Activated CD4-positive, alpha-beta memory T cell treated with anti-CD3 and anti-CD28 coated beads for 36 hours (primary cell): ENCODE data around the gene SPATA9. TPM values are rescaled to one million over a fixed set of nuclear protein-coding genes. Genes with fewer than 3 reads are reported as not detected.
A peak's percentile ranks its signal among the peaks of the same experiment; 100 is the strongest.

Source experiments
- CTCF ChIA-PET: fragments of 350-600 bp; sonication (Branson Sonifier 250); formaldehyde crosslinking; loops from one replicate; lab custom pipeline; 2021; ENCODE audit warnings: antibody characterized with exemption, inconsistent platforms; lab: Charles Lee
- POLR2A ChIA-PET: fragments of 350-600 bp; sonication (Branson Sonifier 250); formaldehyde crosslinking; loops from one replicate; lab custom pipeline; 2021; ENCODE audit warnings: antibody characterized with exemption; lab: Charles Lee
- DNase-seq: peaks from one replicate; pipeline ENCODE4 v3.0.0-alpha.2; 2020
- H3K27ac Mint-ChIP-seq: one replicate; pipeline ENCODE4 v1.8.0; 2021; ENCODE audit warnings: mixed read lengths
- H3K27me3 Mint-ChIP-seq: one replicate; pipeline ENCODE4 v1.8.0; 2021; ENCODE audit warnings: mixed read lengths
- H3K36me3 Mint-ChIP-seq: one replicate; pipeline ENCODE4 v1.8.0; 2021; ENCODE audit warnings: mixed read lengths
- H3K4me1 Mint-ChIP-seq: one replicate; pipeline ENCODE4 v1.8.0; 2021; ENCODE audit warnings: low read depth, mixed read lengths
- H3K4me3 Mint-ChIP-seq: one replicate; pipeline ENCODE4 v1.8.0; 2021; ENCODE audit warnings: mild to moderate bottlenecking, mixed read lengths
- H3K9me3 Mint-ChIP-seq: one replicate; pipeline ENCODE4 v1.8.0; 2021; ENCODE audit warnings: mixed read lengths
- intact Hi-C: fragments of 100-400 bp; cut with micrococcal nuclease; formaldehyde crosslinking; loops from one replicate; pipeline ENCODE4 v1.15.1; 2023
- total RNA-seq, 2 experiments: library from RNA; stranded (reverse); gene quantifications; one replicate each; pipeline ENCODE4 v1.2.3, GENCODE V29; 2021

SPATA9 gene
- total RNA-seq, 2 experiments from 2014 or later, result not detected

- H3K36me3 Mint-ChIP-seq, result peaks cover 4% of the 10 kb centered on the region
- H3K27me3 Mint-ChIP-seq, result no peaks in the 10 kb centered on the region
- intact Hi-C loops, result loop anchor here (1.0 to 5.0 kb wide), 5 partner anchors 10 to 1030 kb away; partner anchors contain the start of genes ARSK, CAST and RFESD
- CTCF ChIA-PET, result interaction anchor here (0.9 to 1.9 kb wide), 4 partner anchors 10 to 149 kb away, joined by 3 to 16 read pairs (median 4); no protein-coding TSS in a partner anchor
- peaks cover 6% of the 10 kb centered on the region for H3K9me3 Mint-ChIP-seq
- peaks cover 22% of the 10 kb centered on the region for H3K4me1 Mint-ChIP-seq
- POLR2A ChIA-PET, result interaction anchor here (1.0 to 2.5 kb wide), 5 partner anchors 9 to 77 kb away, joined by 3 to 16 read pairs (median 6); partner anchors contain the start of genes ARSK, GPR150, RFESD and SKIC3
- peak overlapping the region; percentile 91 for H3K27ac Mint-ChIP-seq
- peak; percentile 86 for DNase-seq
- peak overlapping the region; percentile 51 for H3K4me3 Mint-ChIP-seq
Measured at GRCh38 chr5:95631991-95632675, 50.7 kb downstream of the SPATA9 start.

- peaks cover 22% of the 10 kb centered on the region for H3K4me1 Mint-ChIP-seq
- H3K36me3 Mint-ChIP-seq, result peaks cover 4% of the 10 kb centered on the region
- H3K4me3 Mint-ChIP-seq, result peak overlapping the region; percentile 51
- H3K27ac Mint-ChIP-seq, result peak overlapping the region; percentile 91
- no peaks in the 10 kb centered on the region for H3K27me3 Mint-ChIP-seq
- H3K9me3 Mint-ChIP-seq, result peaks cover 6% of the 10 kb centered on the region
- CTCF ChIA-PET, result interaction anchor here (0.9 to 1.9 kb wide), 4 partner anchors 9 to 150 kb away, joined by 5 to 16 read pairs (median 5); no protein-coding TSS in a partner anchor
- intact Hi-C loops, result loop anchor here (5.0 kb wide), 1 partner anchor 1031 kb away; the partner anchor contains the start of gene CAST
- POLR2A ChIA-PET, result interaction anchor here (1.0 to 2.5 kb wide), 5 partner anchors 9 to 76 kb away, joined by 3 to 16 read pairs (median 6); partner anchors contain the start of genes ARSK, GPR150, RFESD and SKIC3
- no peak for DNase-seq
Measured at GRCh38 chr5:95631255-95631958, 51.4 kb downstream of the SPATA9 start.

GRCh38 chr5:95630394-95630917, 52.3 kb downstream of the SPATA9 start:
- H3K36me3 Mint-ChIP-seq, result peaks cover 4% of the 10 kb centered on the region
- no peaks in the 10 kb centered on the region for H3K27me3 Mint-ChIP-seq
- no peak for DNase-seq
- intact Hi-C loops, result loop anchor here (5.0 kb wide), 1 partner anchor 1032 kb away; the partner anchor contains the start of gene CAST
- POLR2A ChIA-PET, result interaction anchor here (1.9 to 2.5 kb wide), 2 partner anchors 10 to 17 kb away, joined by 6 to 16 read pairs; partner anchors contain the start of genes GPR150 and RFESD
- H3K4me3 Mint-ChIP-seq, result no peak overlapping the region
- H3K9me3 Mint-ChIP-seq, result peaks cover 6% of the 10 kb centered on the region
- peaks cover 22% of the 10 kb centered on the region for H3K4me1 Mint-ChIP-seq
- CTCF ChIA-PET, result interaction anchor here (1.3 to 1.5 kb wide), 2 partner anchors 14 to 151 kb away, joined by 5 read pairs; no protein-coding TSS in a partner anchor
- H3K27ac Mint-ChIP-seq, result no peak overlapping the region

GRCh38 chr5:95628933-95629332, 53.9 kb downstream of the SPATA9 start:
- H3K27me3 Mint-ChIP-seq, result no peaks in the 10 kb centered on the region
- H3K36me3 Mint-ChIP-seq, result peaks cover 4% of the 10 kb centered on the region
- no peak overlapping the region for H3K4me3 Mint-ChIP-seq
- H3K4me1 Mint-ChIP-seq, result peaks cover 24% of the 10 kb centered on the region
- no peak overlapping the region for H3K27ac Mint-ChIP-seq
- CTCF ChIA-PET, result interaction anchor here (1.1 kb wide), 1 partner anchor 36 kb away, joined by 3 read pairs; no protein-coding TSS in a partner anchor
- POLR2A ChIA-PET, result no interaction called here
- intact Hi-C loops, result loop anchor here (10.0 kb wide), 1 partner anchor 344 kb away; the partner anchor contains the start of gene MCTP1
- peaks cover 6% of the 10 kb centered on the region for H3K9me3 Mint-ChIP-seq
- no peak for DNase-seq

GRCh38 chr5:95627971-95628810, 54.6 kb downstream of the SPATA9 start:
- H3K9me3 Mint-ChIP-seq, result peaks cover 6% of the 10 kb centered on the region
- POLR2A ChIA-PET, result no interaction called here

GRCh38 chr5:95626701-95627100, 56.1 kb downstream of the SPATA9 start:
- Mint-ChIP-seq H3K4me1 (peaks cover 28% of the 10 kb centered on the region), H3K36me3 (no peaks in the 10 kb centered on the region), H3K27me3 (no peaks in the 10 kb centered on the region), H3K4me3 (no peak overlapping the region), H3K27ac (no peak overlapping the region), H3K9me3 (no peaks in the 10 kb centered on the region)
- ChIA-PET POLR2A (no interaction called here), CTCF (no interaction called here)
- no peak for DNase-seq
- intact Hi-C loops, result loop anchor here (10.0 kb wide), 1 partner anchor 342 kb away; the partner anchor contains the start of gene MCTP1

More at GRCh38 chr5:95627971-95628810, 54.6 kb downstream of the SPATA9 start:
- H3K4me1 Mint-ChIP-seq, result peaks cover 24% of the 10 kb centered on the region
- CTCF ChIA-PET, result interaction anchor here (1.1 kb wide), 1 partner anchor 37 kb away, joined by 3 read pairs; no protein-coding TSS in a partner anchor
- no peak overlapping the region for H3K27ac Mint-ChIP-seq
- no peak for DNase-seq
- intact Hi-C loops, result loop anchor here (10.0 kb wide), 1 partner anchor 343 kb away; the partner anchor contains the start of gene MCTP1
- no peaks in the 10 kb centered on the region for H3K27me3 Mint-ChIP-seq
- H3K4me3 Mint-ChIP-seq, result no peak overlapping the region
- H3K36me3 Mint-ChIP-seq, result peaks cover 4% of the 10 kb centered on the region

GRCh38 chr5:95624368-95624767, 58.4 kb downstream of the SPATA9 start:
- POLR2A ChIA-PET, result interaction anchor here (2.4 kb wide), 1 partner anchor 23 kb away, joined by 7 read pairs; the partner anchor contains the start of gene RFESD
- H3K27me3 Mint-ChIP-seq, result no peaks in the 10 kb centered on the region
- no peaks in the 10 kb centered on the region for H3K36me3 Mint-ChIP-seq
- no peaks in the 10 kb centered on the region for H3K9me3 Mint-ChIP-seq
- no peak overlapping the region for H3K27ac Mint-ChIP-seq
- DNase-seq, result no peak
- H3K4me1 Mint-ChIP-seq, result peaks cover 30% of the 10 kb centered on the region
- CTCF ChIA-PET, result interaction anchor here (2.0 kb wide), 1 partner anchor 23 kb away, joined by 7 read pairs; the partner anchor contains the start of gene RFESD
- H3K4me3 Mint-ChIP-seq, result no peak overlapping the region
- intact Hi-C loops, result loop anchor here (5.0 to 10.0 kb wide), 2 partner anchors 338 to 340 kb away; partner anchors contain the start of genes ELL2 and MCTP1

GRCh38 chr5:95623706-95624105, 59.1 kb downstream of the SPATA9 start:
- Mint-ChIP-seq H3K9me3 (no peaks in the 10 kb centered on the region), H3K4me1 (peaks cover 36% of the 10 kb centered on the region), H3K27ac (no peak overlapping the region), H3K4me3 (no peak overlapping the region), H3K36me3 (no peaks in the 10 kb centered on the region), H3K27me3 (no peaks in the 10 kb centered on the region)
- POLR2A ChIA-PET, result interaction anchor here (1.8 to 2.4 kb wide), 2 partner anchors 8 to 23 kb away, joined by 7 to 9 read pairs; partner anchors contain the start of gene RFESD
- CTCF ChIA-PET, result interaction anchor here (1.7 to 2.1 kb wide), 4 partner anchors 8 to 80 kb away, joined by 3 to 16 read pairs (median 6); partner anchors contain the start of genes ARSK, RFESD and SKIC3
- intact Hi-C loops, result loop anchor here (5.0 to 10.0 kb wide), 2 partner anchors 339 kb away; partner anchors contain the start of genes ELL2 and MCTP1
- DNase-seq, result no peak

- ChIA-PET POLR2A (interaction anchor here (0.6 to 1.8 kb wide), 3 partner anchors 10 to 25 kb away, joined by 3 to 9 read pairs (median 4); partner anchors contain the start of gene RFESD), CTCF (interaction anchor here (0.8 to 2.1 kb wide), 8 partner anchors 10 to 159 kb away, joined by 3 to 16 read pairs (median 5); partner anchors contain the start of genes ARSK, RFESD and SKIC3)
- H3K27me3 Mint-ChIP-seq, result no peaks in the 10 kb centered on the region
- peak overlapping the region; percentile 74 for H3K27ac Mint-ChIP-seq
- intact Hi-C loops, result loop anchor here (1.0 to 10.0 kb wide), 4 partner anchors 10 to 340 kb away; partner anchors contain the start of genes ELL2, MCTP1 and RFESD
- peaks cover 45% of the 10 kb centered on the region for H3K4me1 Mint-ChIP-seq
- peak overlapping the region; percentile 67 for H3K4me3 Mint-ChIP-seq
- H3K9me3 Mint-ChIP-seq, result no peaks in the 10 kb centered on the region
- DNase-seq, result peak; percentile 23
- no peaks in the 10 kb centered on the region for H3K36me3 Mint-ChIP-seq
Measured at GRCh38 chr5:95621839-95622629, 60.8 kb downstream of the SPATA9 start.
